ENCODE data around the gene FOXI3.
"Not testable (repeated sequence)": the region's sequence is repeated elsewhere in the genome, so short reads cannot be mapped to it uniquely, and the experiment has no call there.

Gene FOXI3

DNA sequence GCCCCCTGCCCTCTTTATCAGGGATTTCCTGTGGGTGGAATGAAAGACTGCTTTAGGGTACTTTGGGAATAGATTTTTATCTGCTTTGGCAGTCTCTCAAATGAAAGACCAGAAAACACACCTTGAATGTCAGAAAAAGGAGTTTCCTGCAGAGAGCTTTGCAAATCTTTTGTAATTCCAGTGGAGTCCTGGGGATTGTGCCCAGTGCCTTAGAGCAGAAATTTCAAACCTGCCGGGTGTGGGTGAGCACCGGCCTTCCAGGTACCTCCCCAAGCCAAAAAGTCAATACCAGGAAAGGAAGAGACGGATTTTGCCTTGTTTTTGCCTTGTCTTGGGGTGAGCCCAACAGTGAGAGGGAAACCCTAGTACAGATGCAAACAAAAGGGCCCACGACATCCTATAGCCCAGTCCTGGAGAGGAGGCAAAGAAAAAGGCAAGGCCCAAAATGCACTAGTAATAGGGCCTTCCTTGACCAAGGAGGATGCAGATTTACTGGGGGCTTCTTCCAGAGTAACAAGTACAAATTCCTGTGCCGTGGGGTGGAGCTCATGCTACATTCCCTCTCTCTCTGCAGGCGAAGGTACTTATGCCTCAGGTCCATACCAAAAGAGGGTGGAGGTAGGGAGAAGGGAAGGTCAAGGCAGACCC is 36.4 kb downstream of the FOXI3 start:
- CTCF ChIA-PET = no interaction called here
- POLR2A ChIA-PET = no interaction called here
- TF ChIP-seq, protein P1, sequence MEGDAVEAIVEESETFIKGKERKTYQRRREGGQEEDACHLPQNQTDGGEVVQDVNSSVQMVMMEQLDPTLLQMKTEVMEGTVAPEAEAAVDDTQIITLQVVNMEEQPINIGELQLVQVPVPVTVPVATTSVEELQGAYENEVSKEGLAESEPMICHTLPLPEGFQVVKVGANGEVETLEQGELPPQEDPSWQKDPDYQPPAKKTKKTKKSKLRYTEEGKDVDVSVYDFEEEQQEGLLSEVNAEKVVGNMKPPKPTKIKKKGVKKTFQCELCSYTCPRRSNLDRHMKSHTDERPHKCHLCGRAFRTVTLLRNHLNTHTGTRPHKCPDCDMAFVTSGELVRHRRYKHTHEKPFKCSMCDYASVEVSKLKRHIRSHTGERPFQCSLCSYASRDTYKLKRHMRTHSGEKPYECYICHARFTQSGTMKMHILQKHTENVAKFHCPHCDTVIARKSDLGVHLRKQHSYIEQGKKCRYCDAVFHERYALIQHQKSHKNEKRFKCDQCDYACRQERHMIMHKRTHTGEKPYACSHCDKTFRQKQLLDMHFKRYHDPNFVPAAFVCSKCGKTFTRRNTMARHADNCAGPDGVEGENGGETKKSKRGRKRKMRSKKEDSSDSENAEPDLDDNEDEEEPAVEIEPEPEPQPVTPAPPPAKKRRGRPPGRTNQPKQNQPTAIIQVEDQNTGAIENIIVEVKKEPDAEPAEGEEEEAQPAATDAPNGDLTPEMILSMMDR (IDR thresholded peaks at IDR 0.05; ENCODE audit: insufficient read depth, low read length, missing control alignments) = no peak
- DNase-seq (ENCODE audit: low read depth, low spot score) = no peak
- no peak overlapping the region for H3K4me3 ChIP-seq (ENCODE audit: low read depth, low read length)

DNA sequence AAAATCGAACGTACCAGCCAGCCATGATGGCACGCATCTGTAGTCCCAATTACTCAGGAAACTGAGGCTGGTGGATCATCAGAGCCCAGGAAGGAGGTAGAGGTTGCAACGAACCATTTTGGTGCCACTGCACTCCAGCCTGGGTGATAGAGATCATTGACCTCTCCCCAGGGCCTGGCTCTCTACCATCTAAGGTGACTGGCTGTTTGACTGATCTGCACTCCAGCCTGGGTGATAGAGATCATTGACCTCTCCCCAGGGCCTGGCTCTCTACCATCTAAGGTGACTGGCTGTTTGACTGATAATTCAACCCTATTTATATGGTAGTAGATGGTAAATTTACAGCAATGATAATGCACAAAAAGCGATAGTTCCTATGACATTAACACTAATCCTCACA is 43.6 kb downstream of the FOXI3 start:
- DNase-seq (ENCODE audit: low read depth, low spot score); CTCF ChIA-PET; H3K4me3 ChIP-seq (ENCODE audit: low read depth, low read length); POLR2A ChIA-PET: not testable (repeated sequence)

DNA sequence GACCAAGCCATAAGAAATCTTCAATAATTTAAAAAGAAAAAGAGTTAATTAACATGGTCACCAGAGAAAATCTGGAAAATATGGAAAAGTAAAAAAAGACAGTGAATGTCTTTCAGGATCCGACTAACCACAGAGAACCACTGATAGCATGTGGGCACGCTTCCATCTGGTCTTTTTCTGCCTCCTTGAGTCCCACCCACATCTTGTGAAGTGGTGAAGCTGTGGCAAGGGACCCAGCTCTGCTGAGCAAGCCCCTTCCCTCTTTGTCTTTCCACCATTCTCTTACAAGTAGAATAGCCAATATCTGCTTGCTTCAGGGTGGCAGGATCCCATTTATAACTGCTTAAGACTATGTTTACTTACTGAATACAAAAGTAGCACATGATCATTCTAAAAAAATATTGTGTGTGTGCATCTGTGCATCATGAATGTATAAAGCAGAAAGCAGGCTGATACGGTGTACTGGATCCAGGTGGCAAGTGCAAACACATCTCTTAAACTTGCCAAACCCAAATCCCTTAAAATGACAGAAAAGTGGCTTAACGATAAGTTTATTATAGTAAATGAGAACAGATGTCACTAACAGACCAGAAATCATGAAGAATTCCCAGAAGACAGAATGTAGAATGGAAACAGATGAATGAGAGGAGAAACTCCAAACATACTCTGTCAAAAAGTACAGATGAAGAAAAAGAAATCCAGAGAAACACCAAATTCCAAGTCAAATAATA is 52.3 kb downstream of the FOXI3 start:
- ChIA-PET POLR2A (no interaction called here), CTCF (no interaction called here)
- TF ChIP-seq, protein P1 (IDR thresholded peaks at IDR 0.05; ENCODE audit: insufficient read depth, low read length, missing control alignments) = no peak
- no peak overlapping the region for H3K4me3 ChIP-seq (ENCODE audit: low read depth, low read length)
- DNase-seq (ENCODE audit: low read depth, low spot score) = no peak

DNA sequence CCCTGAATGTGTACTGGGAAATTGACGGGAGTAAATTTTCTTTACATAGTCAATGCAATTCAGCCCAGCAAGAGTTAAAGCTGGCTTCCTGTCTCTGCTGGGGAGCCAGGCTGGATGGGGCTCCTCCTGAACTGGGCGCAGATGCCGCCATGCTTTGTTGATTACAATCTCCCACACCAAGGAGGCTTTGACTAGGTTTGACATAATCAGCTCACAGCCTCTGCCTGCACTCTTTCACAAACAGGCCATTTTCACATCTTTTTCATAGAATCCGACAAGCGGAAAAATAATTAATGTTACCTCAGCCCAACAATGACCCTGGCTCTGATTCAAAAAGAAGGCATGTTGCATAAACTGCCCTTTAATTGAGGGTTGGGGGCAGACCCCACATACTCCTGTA is 54.3 kb downstream of the FOXI3 start:
- ChIA-PET POLR2A (no interaction called here), CTCF (no interaction called here)
- H3K4me3 ChIP-seq (ENCODE audit: low read depth, low read length) = no peak overlapping the region
- no peak for DNase-seq (ENCODE audit: low read depth, low spot score)
- TF ChIP-seq, protein P1 (IDR thresholded peaks at IDR 0.05; ENCODE audit: insufficient read depth, low read length, missing control alignments) = no peak
